HepG2 (cell line): ENCODE measurements around the gene CERS3.

ENCODE experiments used
- EZH2 ChIP-seq: conservative IDR thresholded peaks from 2 replicates; pipeline ENCODE4 v1.6.1; 2012; ENCODE audit warnings: mild to moderate bottlenecking, low read depth, low read length, moderate library complexity
- PAX8 ChIP-seq: sonication (generic); formaldehyde crosslinking; IDR thresholded peaks from 2 replicates; pipeline ENCODE4 v1.8.0; 2022; ENCODE audit warnings: mild to moderate bottlenecking, missing genetic modification reagents, borderline replicate concordance
- POLR2AphosphoS5 ChIP-seq: IDR thresholded peaks from 2 replicates; pipeline ENCODE4 v1.6.1; 2012; ENCODE audit warnings: low read depth, low read length
- ZNF160 ChIP-seq: sonication (generic); formaldehyde crosslinking; IDR thresholded peaks from 2 replicates; pipeline ENCODE4 v1.8.0; 2022; ENCODE audit warnings: mild to moderate bottlenecking, inconsistent platforms, missing genetic modification reagents
- TF ChIP-seq, protein P1 (sequence below): sonication (generic); formaldehyde crosslinking; IDR thresholded peaks from 2 replicates; pipeline ENCODE4 v1.5.0; 2020; ENCODE audit warnings: mild to moderate bottlenecking, missing genetic modification reagents, moderate library complexity

DNA sequence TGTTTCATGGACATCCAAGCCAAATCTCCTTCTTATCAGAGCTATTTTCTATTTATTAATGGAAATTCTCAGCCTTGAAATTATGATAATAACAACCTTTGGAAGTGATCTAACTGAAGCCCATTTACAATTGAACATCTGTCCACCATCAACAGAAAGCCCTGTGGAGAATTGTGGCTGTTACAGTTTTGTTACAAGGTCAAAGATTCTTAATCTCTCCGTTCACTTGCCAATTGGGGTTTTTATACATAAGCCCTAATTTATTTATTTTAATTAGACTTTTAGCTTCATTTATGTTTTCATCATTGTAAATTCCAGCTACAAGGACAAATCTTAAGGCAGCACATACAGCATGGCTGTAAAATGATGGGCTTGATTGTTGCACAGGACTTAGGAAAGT, 3.3 kb downstream of the CERS3 start:
- no peak for TF ChIP-seq PAX8
- TF ChIP-seq ZNF160 (CRISPR knock-in tag): no peak
- TF ChIP-seq POLR2AphosphoS5: no peak
- TF ChIP-seq EZH2: no peak
- TF ChIP-seq, protein P1, sequence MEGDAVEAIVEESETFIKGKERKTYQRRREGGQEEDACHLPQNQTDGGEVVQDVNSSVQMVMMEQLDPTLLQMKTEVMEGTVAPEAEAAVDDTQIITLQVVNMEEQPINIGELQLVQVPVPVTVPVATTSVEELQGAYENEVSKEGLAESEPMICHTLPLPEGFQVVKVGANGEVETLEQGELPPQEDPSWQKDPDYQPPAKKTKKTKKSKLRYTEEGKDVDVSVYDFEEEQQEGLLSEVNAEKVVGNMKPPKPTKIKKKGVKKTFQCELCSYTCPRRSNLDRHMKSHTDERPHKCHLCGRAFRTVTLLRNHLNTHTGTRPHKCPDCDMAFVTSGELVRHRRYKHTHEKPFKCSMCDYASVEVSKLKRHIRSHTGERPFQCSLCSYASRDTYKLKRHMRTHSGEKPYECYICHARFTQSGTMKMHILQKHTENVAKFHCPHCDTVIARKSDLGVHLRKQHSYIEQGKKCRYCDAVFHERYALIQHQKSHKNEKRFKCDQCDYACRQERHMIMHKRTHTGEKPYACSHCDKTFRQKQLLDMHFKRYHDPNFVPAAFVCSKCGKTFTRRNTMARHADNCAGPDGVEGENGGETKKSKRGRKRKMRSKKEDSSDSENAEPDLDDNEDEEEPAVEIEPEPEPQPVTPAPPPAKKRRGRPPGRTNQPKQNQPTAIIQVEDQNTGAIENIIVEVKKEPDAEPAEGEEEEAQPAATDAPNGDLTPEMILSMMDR (CRISPR knock-in tag): no peak
